SH-SY5Y (cell line): ENCODE data around the gene RELN.

Experiments used
- GATA2 ChIP-seq: IDR thresholded peaks from 2 replicates; pipeline ENCODE4 v1.6.1; 2011; ENCODE audit warnings: mild to moderate bottlenecking, low read depth, low read length
- GATA3 ChIP-seq: IDR thresholded peaks from 2 replicates; pipeline ENCODE4 v1.6.1; 2011; ENCODE audit warnings: low read depth, mild to moderate bottlenecking, low read length, moderate library complexity

- no peak for TF ChIP-seq GATA2
- no peak for TF ChIP-seq GATA3
Measured at GRCh38 chr7:103919272-103919868, 70.1 kb downstream of the RELN start.
